CD4-positive, alpha-beta T cell treated with Interleukin-12 subunit alpha and Interleukin-12 subunit beta, for 1 hour (primary cell): ENCODE measurements around the gene MUC20.
"Not testable (repeated sequence)": the region's sequence is repeated elsewhere in the genome, so short reads cannot be mapped to it uniquely, and the experiment has no call there.

Experiments
- DNase-seq: peaks from one replicate; pipeline ENCODE4 v3.0.0-alpha.2; 2020

Gene MUC20

DNA sequence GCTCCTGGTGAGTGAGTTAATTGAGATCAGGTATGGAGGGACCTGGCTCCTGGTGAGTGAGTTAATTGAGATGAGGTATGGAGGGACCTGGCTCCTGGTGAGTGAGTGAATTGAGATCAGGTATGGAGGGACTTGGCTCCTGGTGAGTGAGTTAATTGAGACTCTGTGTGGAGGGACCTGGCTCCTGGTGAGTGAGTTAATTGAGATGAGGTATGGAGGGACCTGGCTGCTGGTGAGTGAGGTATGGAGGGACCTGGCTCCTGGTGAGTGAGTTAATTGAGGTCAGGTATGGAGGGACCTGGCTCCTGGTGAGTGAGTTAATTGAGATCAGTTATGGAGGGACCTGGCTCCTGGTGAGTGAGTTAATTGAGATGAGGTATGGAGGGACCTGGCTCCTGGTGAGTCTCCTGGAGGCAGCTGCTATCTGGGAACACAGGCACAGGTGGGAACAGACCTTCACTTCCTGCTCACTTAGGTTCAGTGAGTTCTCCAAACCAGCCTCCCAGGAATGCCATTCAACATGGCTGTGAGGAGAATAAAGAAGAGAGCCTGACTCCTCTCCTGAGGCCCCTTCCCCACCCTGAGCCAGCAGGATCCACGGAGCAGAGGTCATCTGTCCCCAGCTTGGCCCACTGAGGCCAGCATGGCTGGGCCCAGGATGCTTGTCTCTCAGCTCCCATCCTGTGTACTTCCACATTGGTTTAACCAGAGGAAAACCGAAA lies 9.5 kb upstream of the MUC20 start:
- DNase-seq, result not testable (repeated sequence)

DNA sequence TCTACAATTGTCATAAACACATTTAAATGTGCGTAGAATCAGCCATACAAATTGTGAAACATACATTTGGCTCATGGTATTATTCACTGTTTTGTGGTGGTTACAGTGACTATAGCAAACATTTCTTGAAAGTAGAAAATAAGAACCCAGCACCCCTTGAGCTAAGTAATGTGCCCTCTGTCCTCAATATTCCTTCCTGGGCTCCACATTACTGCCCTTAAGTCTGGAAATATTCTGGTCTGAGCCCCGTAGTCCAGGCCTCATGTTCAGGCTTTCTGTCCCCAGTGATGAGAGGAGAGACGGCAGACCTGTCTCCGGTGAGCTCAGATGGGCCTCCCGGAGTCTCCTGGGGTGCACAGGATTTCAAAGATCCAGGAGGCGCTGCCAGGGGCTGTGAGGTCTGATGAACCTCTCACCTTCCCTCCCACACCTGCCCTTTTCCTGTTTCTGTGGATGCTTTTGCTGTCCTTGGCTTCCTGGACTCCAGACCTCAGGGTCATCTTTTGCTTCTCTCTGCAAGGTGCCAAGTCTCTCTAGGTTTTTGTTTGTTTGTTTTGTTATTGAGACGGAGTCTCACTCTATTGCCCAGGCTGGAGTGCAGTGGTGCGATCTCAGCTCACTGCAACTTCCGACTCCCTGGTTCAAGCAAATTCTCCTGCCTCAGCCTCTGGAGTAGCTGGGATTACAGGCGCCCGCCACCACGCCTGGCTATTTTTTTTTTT lies 8.8 kb upstream of the MUC20 start:
- no peak for DNase-seq

DNA sequence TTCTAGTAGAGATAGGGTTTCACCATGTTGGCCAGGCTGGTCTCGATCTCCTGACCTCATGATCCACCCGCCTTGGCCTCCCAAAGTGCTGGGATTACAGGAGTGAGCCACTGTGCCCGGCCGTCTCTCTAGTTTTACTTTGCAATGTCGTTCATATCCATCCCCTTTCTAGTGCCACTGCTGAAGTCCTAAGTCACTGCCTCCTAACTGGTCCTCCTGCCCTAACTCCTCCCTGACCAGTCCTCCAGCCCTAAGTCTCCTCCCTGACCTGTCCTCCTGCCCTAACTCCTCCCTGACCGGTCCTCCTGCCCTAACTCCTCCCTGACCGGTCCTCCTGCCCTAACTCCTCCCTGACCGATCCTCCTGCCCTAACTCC lies 8.3 kb upstream of the MUC20 start:
- DNase-seq, result not testable (repeated sequence)

DNA sequence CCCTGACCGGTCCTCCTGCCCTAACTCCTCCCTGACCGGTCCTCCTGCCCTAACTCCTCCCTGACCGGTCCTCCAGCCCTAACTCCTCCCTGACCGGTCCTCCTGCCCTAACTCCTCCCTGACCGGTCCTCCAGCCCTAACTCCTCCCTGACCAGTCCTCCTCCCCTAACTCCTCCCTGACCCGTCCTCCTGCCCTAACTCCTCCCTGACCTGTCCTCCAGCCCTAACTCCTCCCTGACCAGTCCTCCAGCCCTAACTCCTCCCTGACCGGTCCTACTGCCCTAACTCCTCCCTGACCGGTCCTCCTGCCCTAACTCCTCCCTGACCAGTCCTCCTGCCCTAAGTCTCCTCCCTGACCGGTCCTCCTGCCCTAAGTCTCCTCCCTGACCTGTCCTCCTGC lies 7.6 kb upstream of the MUC20 start:
- DNase-seq, result not testable (repeated sequence)

- DNase-seq, result no peak
Measured at GRCh38 chr3:195714380-195715011, 6.3 kb upstream of the MUC20 start.

DNA sequence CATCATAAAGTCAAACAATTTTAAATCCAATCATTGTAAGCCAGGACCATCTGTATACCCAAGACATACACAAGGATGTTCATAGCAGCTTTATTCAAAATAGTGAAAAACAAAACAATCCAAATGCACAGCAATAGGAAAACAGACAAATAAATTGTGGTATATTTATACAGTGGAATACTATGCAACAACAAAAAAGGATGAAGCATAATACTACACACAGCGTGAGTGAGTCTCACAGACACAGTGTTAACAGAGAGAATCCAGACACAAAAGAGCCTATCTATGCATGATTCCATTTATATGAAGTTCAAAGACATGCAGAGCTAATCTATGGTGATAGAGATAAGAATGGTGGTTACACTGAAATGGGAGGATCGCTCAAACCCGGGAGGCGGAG lies 5.6 kb upstream of the MUC20 start:
- no peak for DNase-seq

- DNase-seq, result no peak
Measured at GRCh38 chr3:195715583-195716266, 5.1 kb upstream of the MUC20 start.

DNA sequence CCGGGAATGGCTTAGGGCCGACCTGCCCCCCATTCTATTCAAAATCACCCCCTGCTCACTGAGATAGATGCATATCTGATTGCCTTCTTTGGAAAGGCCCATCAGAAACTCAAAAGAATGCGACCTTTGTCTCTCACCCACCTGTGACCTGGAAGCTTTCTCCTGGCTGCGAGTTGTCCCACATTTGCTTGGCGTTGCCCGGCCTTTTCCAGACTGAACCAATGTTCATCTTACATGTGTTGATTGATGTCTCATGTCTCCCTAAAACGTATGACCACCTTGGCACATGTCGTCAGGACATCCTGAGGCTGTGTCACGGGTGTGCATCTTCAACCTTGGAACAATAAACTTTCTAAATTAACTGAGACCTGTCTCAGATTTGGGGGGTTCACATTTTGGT lies 3.4 kb upstream of the MUC20 start:
- no peak for DNase-seq

DNA sequence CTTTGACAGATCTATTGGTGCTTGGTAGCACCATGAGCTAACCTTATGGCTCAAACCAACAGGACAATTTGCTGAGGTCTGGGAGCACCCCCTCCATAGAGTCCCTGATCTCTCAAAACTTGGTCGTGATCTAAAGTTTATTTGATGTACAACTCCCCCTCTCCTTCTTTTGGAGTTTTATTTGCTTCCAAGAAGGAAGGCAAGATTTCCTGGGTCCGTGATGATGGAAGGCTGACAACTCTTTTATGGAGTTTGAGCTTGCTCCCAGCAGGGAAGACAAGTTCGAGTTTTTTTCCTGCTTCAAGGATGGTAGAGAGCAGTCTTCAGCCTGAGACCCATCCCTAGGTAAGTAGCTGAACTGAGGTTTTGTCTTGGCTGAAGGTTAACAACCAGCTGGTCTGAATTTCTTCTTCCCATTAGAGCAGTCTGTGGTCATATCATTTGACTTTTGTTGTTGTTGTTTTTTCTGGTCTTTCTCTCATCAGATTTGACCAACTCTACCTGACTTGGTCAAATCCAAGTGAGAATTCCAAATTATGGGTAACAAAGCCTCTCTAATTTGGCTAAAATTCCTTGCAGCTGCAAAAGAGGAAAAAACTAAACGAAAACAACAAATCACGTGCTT lies 2.8 kb upstream of the MUC20 start:
- no peak for DNase-seq

GRCh38 chr3:195718477-195718984 lies 2.2 kb upstream of the MUC20 start:
- no peak for DNase-seq

DNA sequence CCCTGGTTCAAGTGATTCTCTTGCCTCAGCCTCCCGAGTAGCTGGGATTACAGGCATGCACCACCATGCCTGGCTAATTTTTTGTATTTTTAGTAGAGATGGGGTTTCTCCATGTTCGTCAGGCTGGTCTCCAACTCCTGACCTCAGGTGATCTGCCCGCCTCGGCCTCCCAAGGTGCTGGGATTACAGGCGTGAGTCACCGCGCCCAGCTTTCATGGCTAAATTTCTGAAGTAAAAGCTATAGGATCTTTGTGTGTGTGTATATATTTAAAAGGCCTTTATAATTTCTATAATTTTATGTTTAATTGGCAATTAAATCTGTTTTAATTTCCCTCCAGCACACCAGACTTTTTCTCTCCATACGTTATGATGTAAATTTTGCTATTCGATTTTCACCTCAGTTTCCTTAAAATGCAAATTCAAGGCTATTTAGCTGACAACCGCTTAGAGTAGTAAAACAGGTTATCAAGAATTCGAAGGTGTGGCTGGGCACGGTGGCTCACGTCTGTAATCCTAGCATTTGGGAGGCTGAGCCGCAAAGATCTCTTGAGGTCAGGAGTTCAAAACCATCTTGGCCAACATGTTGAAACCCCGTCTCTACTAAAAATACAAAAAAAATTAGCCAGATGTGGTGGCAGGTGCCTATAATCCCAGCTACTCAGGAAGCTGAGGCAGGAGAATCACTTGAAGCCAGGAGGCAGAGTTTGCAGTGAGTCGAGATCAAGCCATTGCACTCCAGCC lies 1.1 kb upstream of the MUC20 start:
- not testable (repeated sequence) for DNase-seq

GRCh38 chr3:195722139-195722995 lies 1.6 kb downstream of the MUC20 start:
- DNase-seq, result not testable (repeated sequence)

- not testable (repeated sequence) for DNase-seq
Measured at GRCh38 chr3:195722996-195723345, 2.2 kb downstream of the MUC20 start.

- DNase-seq, result not testable (repeated sequence)
Measured at GRCh38 chr3:195724363-195724762, 3.6 kb downstream of the MUC20 start.

DNA sequence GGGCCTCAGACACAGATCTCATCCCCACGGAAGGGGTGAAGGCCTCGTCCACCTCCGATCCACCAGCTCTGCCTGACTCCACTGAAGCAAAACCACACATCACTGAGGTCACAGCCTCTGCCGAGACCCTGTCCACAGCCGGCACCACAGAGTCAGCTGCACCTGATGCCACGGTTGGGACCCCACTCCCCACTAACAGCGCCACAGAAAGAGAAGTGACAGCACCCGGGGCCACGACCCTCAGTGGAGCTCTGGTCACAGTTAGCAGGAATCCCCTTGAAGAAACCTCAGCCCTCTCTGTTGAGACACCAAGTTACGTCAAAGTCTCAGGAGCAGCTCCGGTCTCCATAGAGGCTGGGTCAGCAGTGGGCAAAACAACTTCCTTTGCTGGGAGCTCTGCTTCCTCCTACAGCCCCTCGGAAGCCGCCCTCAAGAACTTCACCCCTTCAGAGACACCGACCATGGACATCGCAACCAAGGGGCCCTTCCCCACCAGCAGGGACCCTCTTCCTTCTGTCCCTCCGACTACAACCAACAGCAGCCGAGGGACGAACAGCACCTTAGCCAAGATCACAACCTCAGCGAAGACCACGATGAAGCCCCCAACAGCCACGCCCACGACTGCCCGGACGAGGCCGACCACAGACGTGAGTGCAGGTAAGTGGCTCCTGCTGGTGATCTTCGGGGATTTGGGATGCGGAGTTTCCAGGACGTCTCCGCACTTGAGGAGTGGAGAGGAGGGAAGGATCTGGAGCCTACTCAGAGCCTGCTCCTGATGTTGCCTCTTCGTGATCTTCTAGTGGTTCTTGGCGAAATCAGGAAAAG lies 5.3 kb downstream of the MUC20 start:
- DNase-seq, result not testable (repeated sequence)

GRCh38 chr3:195727606-195728195 lies 6.9 kb downstream of the MUC20 start:
- no peak for DNase-seq

GRCh38 chr3:195728789-195729188 lies 8.0 kb downstream of the MUC20 start:
- DNase-seq, result not testable (repeated sequence)

GRCh38 chr3:195729476-195730251 lies 8.9 kb downstream of the MUC20 start:
- no peak for DNase-seq

- DNase-seq, result no peak
Measured at GRCh38 chr3:195731356-195731905, 10.7 kb downstream of the MUC20 start.
